ENCODE results near the gene MDN1. TPM values are rescaled to one million over a fixed set of nuclear protein-coding genes. Genes with fewer than 3 reads are reported as not detected.

MDN1 gene
- total and polyA plus RNA-seq, 2 of the 13 experiments (the other 11 are each of a cell fraction or from before 2014, with no cell fraction given): 18.8 to 52.9 TPM

- peak; percentile 46; the same call in 1 of the 2 replicates for TF ChIP-seq ARID5B (CRISPR knock-in tag; IDR thresholded peaks at IDR 0.05)
- TF ChIP-seq ZNF580 (CRISPR knock-in tag; IDR thresholded peaks at IDR 0.05; ENCODE audit: borderline replicate concordance, low read depth): peak; percentile 85
- TF ChIP-seq MTERF4 (CRISPR knock-in tag; IDR thresholded peaks at IDR 0.05): no peak; the same call in 1 of the 2 replicates
- TF ChIP-seq TBP (CRISPR knock-in tag; IDR thresholded peaks at IDR 0.05): no peak
- TF ChIP-seq FIP1L1 (IDR thresholded peaks at IDR 0.05; ENCODE audit: borderline replicate concordance, insufficient read depth, low read depth, low read length): no peak
- no peak for TF ChIP-seq ZNF740 (CRISPR knock-in tag; IDR thresholded peaks at IDR 0.05)
- peak; percentile 86 for TF ChIP-seq DMAP1 (CRISPR knock-in tag; IDR thresholded peaks at IDR 0.05)
- TF ChIP-seq ZBTB14 (CRISPR knock-in tag; IDR thresholded peaks at IDR 0.05): no peak
- no peak for TF ChIP-seq SKI (IDR thresholded peaks at IDR 0.05; ENCODE audit: partially characterized antibody)
- TF ChIP-seq KLF12 (CRISPR knock-in tag; IDR thresholded peaks at IDR 0.05; ENCODE audit: borderline replicate concordance): peak; percentile 91
- TF ChIP-seq AKAP8 (CRISPR knock-in tag; IDR thresholded peaks at IDR 0.05): no peak
- TF ChIP-seq RAD51 (IDR thresholded peaks at IDR 0.05; ENCODE audit: borderline replicate concordance): no peak
- TF ChIP-seq ZFP1 (CRISPR knock-in tag; IDR thresholded peaks at IDR 0.05): no peak
- 0 out of 2 replicates have a peak, but pooled peaks have one; percentile 24 for TF ChIP-seq MNT (IDR thresholded peaks at IDR 0.05)
- no peak for TF ChIP-seq KDM6A (CRISPR knock-in tag; IDR thresholded peaks at IDR 0.05; ENCODE audit: low read depth)
- TF ChIP-seq THAP11 (CRISPR knock-in tag; IDR thresholded peaks at IDR 0.05): peak; percentile 78
- TF ChIP-seq DZIP1 (CRISPR knock-in tag; IDR thresholded peaks at IDR 0.05): no peak
- no peak for TF ChIP-seq KLF15 (CRISPR knock-in tag; IDR thresholded peaks at IDR 0.05; ENCODE audit: borderline replicate concordance)
Measured at GRCh38 chr6:89638320-89639195, 181.0 kb downstream of the MDN1 start, which contains the start of gene LYRM2 (continued).

Data from HepG2 (cell line).